Upper lobe of left lung (tissue), 4 donors: ENCODE measurements around the gene GTF3A.

Experiments
- EP300 ChIP-seq, 4 donors: sonication (generic); formaldehyde crosslinking; IDR thresholded peaks; one replicate each; pipeline ENCODE4 v1.5.1; 2017; ENCODE audit warnings: antibody characterized with exemption in 4 of 4, control low read depth in 2 of 4
- POLR2A ChIP-seq, 4 donors: fragments of 450-650 bp; IDR thresholded peaks; one replicate each; pipeline ENCODE4 v1.5.1; 2016 to 2017; ENCODE audit warnings: antibody characterized with exemption in 4 of 4, mild to moderate bottlenecking in 2 of 4
- TF ChIP-seq, protein P1 (sequence below), 6 experiments: fragments of 450-650 bp in 4 of 6; fragments of 200-600 bp in 2 of 6; sonication (generic) in 2 of 6; IDR thresholded peaks; one replicate each; pipeline ENCODE4 v1.5.1; 2016 to 2019; ENCODE audit warnings: antibody characterized with exemption in 6 of 6

DNA sequence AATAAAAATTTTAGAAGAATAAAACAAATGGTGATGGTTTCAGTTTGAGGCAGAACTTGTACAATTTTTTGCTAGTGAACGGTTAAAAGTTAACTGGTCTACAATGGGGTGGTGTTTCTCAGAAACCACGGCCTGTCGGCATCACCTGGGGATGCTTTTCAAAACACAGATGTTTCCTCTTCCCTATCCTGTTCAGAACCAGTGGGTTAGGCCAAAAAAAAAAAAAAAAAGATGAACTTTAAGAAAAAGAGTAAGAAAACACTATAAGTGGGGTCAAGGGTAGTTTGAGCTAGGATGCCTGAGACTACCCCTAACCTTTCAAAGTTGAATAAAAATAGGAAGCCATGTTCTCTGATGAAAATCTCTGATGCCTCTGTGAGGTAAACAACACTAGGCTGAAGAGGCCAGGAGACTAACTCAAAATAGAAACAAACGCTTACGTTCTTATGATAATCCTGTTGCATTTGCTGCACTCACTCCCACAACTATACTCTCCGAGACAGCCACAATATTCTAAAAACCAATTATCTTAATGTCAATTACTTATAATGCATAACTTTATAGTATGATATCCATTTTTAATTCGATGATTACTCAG lies 22.7 kb downstream of the GTF3A start:
- no peak for TF ChIP-seq EP300 (IDR thresholded peaks at IDR 0.05)
- TF ChIP-seq, protein P1, sequence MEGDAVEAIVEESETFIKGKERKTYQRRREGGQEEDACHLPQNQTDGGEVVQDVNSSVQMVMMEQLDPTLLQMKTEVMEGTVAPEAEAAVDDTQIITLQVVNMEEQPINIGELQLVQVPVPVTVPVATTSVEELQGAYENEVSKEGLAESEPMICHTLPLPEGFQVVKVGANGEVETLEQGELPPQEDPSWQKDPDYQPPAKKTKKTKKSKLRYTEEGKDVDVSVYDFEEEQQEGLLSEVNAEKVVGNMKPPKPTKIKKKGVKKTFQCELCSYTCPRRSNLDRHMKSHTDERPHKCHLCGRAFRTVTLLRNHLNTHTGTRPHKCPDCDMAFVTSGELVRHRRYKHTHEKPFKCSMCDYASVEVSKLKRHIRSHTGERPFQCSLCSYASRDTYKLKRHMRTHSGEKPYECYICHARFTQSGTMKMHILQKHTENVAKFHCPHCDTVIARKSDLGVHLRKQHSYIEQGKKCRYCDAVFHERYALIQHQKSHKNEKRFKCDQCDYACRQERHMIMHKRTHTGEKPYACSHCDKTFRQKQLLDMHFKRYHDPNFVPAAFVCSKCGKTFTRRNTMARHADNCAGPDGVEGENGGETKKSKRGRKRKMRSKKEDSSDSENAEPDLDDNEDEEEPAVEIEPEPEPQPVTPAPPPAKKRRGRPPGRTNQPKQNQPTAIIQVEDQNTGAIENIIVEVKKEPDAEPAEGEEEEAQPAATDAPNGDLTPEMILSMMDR (IDR thresholded peaks at IDR 0.05) = no peak
- TF ChIP-seq POLR2A (IDR thresholded peaks at IDR 0.05) = no peak
